T-helper 9 cell (primary cell): ENCODE measurements around the gene CD28.
"Not testable (repeated sequence)": the region's sequence is repeated elsewhere in the genome, so short reads cannot be mapped to it uniquely, and the experiment has no call there.

Source experiments
- DNase-seq: peaks from one replicate; pipeline ENCODE4 v3.0.0-alpha.2; 2020

The CD28 gene

GRCh38 chr2:203785391-203786110, 79.1 kb downstream of the CD28 start:
- not testable (repeated sequence) for DNase-seq

- no peak for DNase-seq
Measured at GRCh38 chr2:203786549-203787351, 80.3 kb downstream of the CD28 start.

DNA sequence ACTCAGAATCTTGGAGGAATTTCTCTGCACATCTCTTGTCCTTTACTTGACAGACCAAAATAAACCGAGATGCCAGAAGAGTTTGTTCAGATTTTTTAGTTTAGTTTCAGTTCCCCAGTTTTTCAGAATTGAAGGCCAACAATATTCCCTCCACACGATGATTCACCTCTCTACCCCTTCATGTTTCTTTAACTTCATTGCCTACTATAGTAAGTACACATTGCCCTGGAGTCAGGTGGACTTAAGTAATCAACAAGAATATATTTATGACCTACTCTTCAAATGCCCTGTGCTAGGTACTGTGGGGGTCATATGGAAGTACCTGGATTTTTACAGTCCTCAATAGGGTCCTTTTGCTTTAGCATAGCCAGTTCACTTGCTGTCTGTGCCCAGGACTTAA, 81.5 kb downstream of the CD28 start:
- no peak for DNase-seq
